SK-N-SH treated with all-trans-retinoic acid at 6 μM for 48 hours (cell line): Measurements from ENCODE around the gene NKAP.
"Not testable (repeated sequence)": the region's sequence is repeated elsewhere in the genome, so short reads cannot be mapped to it uniquely, and the experiment has no call there.

Experiments
- ATAC-seq: fragments of 200-7000 bp; cut with Tn5 transposase; 3 replicates; pipeline ENCODE4 v1.9.1; 2020; ENCODE audit warnings: mild to moderate bottlenecking, moderate library complexity
- ARNTL ChIP-seq: fragments of 450-650 bp; formaldehyde crosslinking; IDR thresholded peaks from 2 replicates; pipeline ENCODE4 v1.5.0; 2020; ENCODE audit warnings: low read depth, mild to moderate bottlenecking, moderate library complexity, borderline replicate concordance
- CREB5 ChIP-seq: fragments of 250-450 bp; sonication (Bioruptor Pico); IDR thresholded peaks from 2 replicates; pipeline ENCODE4 v1.5.1; 2020; ENCODE audit warnings: low read depth, mild to moderate bottlenecking, moderate library complexity
- CSDC2 ChIP-seq: fragments of 250-450 bp; sonication (Bioruptor Pico); IDR thresholded peaks from 2 replicates; pipeline ENCODE4 v1.5.0; 2020; ENCODE audit warnings: mild to moderate bottlenecking, moderate library complexity
- GLIS3 ChIP-seq: fragments of 250-450 bp; sonication (Bioruptor Pico); IDR thresholded peaks from 2 replicates; pipeline ENCODE4 v1.5.0; 2020; ENCODE audit warnings: mild to moderate bottlenecking, moderate library complexity
- POU6F1 ChIP-seq: fragments of 250-450 bp; sonication (Bioruptor Pico); IDR thresholded peaks from 2 replicates; pipeline ENCODE4 v1.8.0; 2021; ENCODE audit warnings: low read depth, mild to moderate bottlenecking, moderate library complexity, borderline replicate concordance
- RARB ChIP-seq: fragments of 250-450 bp; sonication (Bioruptor Pico); IDR thresholded peaks from 2 replicates; pipeline ENCODE4 v1.8.0; 2021; ENCODE audit warnings: mild to moderate bottlenecking, moderate library complexity
- SNAI2 ChIP-seq: fragments of 250-450 bp; sonication (Bioruptor Pico); IDR thresholded peaks from 2 replicates; pipeline ENCODE4 v1.5.0; 2020; ENCODE audit warnings: mild to moderate bottlenecking, moderate library complexity
- TSHZ2 ChIP-seq: fragments of 250-450 bp; sonication (Bioruptor Pico); IDR thresholded peaks from 2 replicates; pipeline ENCODE4 v1.5.0; 2020; ENCODE audit warnings: mild to moderate bottlenecking, moderate library complexity
- ZC3H10 ChIP-seq: fragments of 250-450 bp; sonication (Bioruptor Pico); IDR thresholded peaks from 2 replicates; pipeline ENCODE4 v1.5.1; 2021; ENCODE audit warnings: mild to moderate bottlenecking, moderate library complexity
- ZFP3 ChIP-seq: fragments of 250-450 bp; sonication (Bioruptor Pico); IDR thresholded peaks from 2 replicates; pipeline ENCODE4 v1.5.0; 2020; ENCODE audit warnings: mild to moderate bottlenecking, moderate library complexity
- ZFP30 ChIP-seq: fragments of 450-650 bp; formaldehyde crosslinking; IDR thresholded peaks from 2 replicates; pipeline ENCODE4 v1.5.0; 2022; ENCODE audit warnings: mild to moderate bottlenecking, moderate library complexity
- ZNF70 ChIP-seq: fragments of 450-650 bp; formaldehyde crosslinking; IDR thresholded peaks from 2 replicates; pipeline ENCODE4 v1.5.0; 2020; ENCODE audit warnings: mild to moderate bottlenecking, moderate library complexity
- ZNF8 ChIP-seq: fragments of 450-650 bp; formaldehyde crosslinking; IDR thresholded peaks from 2 replicates; pipeline ENCODE4 v1.5.0; 2020; ENCODE audit warnings: mild to moderate bottlenecking, moderate library complexity
- TF ChIP-seq, protein P1 (sequence below): fragments of 250-450 bp; sonication (Bioruptor Pico); IDR thresholded peaks from 2 replicates; pipeline ENCODE4 v1.8.0; 2020; ENCODE audit warnings: mild to moderate bottlenecking, moderate library complexity, borderline replicate concordance

NKAP gene

DNA sequence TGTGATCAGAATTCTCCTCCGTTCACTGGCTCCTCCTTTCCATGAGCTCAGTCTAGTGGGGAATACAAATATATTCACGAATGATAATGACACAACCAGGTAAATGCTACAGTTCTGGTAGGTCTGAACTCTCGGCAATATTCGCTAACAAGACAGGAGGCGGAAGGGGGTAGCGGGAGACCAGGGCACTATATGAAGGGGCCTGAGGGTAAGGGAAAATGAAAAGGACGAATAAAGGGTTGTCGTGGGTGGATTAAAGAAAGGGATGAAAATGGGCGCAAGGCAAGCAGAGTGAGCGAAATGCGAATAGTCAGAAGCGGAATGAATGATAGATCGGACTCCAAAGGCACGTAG is 743 bp downstream of the NKAP start:
- ATAC-seq, result peak; percentile 42
- TF ChIP-seq, protein P1, sequence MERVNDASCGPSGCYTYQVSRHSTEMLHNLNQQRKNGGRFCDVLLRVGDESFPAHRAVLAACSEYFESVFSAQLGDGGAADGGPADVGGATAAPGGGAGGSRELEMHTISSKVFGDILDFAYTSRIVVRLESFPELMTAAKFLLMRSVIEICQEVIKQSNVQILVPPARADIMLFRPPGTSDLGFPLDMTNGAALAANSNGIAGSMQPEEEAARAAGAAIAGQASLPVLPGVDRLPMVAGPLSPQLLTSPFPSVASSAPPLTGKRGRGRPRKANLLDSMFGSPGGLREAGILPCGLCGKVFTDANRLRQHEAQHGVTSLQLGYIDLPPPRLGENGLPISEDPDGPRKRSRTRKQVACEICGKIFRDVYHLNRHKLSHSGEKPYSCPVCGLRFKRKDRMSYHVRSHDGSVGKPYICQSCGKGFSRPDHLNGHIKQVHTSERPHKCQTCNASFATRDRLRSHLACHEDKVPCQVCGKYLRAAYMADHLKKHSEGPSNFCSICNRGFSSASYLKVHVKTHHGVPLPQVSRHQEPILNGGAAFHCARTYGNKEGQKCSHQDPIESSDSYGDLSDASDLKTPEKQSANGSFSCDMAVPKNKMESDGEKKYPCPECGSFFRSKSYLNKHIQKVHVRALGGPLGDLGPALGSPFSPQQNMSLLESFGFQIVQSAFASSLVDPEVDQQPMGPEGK (CRISPR knock-in tag), result no peak
- no peak for TF ChIP-seq RARB
- no peak for TF ChIP-seq ZNF70
- TF ChIP-seq POU6F1, result no peak
- TF ChIP-seq CSDC2, result no peak
- no peak for TF ChIP-seq GLIS3 (CRISPR knock-in tag)
- no peak for TF ChIP-seq SNAI2 (CRISPR knock-in tag)

- TF ChIP-seq ARNTL, result no peak
- ATAC-seq, result no peak
Observed at GRCh38 chrX:119942173-119942819, 1.3 kb downstream of the NKAP start.

GRCh38 chrX:119941336-119941735 is 2.2 kb downstream of the NKAP start:
- TF ChIP-seq ARNTL (no peak), POU6F1 (no peak)
- ATAC-seq, result no peak

DNA sequence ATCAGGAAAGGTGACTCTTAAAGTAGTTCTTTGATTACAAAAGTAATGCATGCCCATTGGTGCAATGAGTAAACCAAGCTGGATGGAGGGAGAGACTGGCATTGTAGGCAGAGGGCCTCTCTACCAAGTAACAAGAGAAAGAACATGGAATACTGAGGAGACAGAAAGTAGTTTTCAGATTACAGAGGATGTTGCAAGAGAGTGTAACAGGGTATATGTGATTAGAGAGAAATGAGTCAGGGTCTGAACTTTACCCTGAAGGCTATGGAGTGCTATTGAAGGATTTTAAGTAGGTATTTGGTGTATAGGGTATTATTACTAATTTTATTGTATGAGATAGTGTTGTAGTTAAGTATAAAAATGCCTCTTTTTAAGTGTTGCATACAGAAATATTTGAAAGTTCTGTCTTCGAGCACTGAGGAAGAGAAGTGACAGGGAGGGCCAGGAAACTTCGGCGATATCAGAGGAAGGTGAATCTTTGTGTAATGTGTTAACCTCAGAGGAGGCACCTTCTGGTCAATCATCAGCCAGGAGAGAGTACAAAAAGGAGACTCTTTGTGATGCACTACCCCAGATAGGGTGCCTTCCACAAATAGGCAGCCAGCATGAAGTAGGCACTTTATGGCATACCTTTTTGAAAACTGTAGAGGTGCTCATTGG is 8.2 kb downstream of the NKAP start:
- TF ChIP-seq ZNF8 (CRISPR knock-in tag) (no peak), ZC3H10 (CRISPR knock-in tag) (no peak), TSHZ2 (CRISPR knock-in tag) (no peak), ZFP30 (CRISPR knock-in tag) (no peak), ZFP3 (CRISPR knock-in tag) (no peak), CREB5 (no peak), POU6F1 (no peak)
- ATAC-seq, result no peak

- not testable (repeated sequence) for ATAC-seq
Observed at GRCh38 chrX:119922391-119922790, 21.2 kb downstream of the NKAP start.
